IMR-90 (cell line): ENCODE measurements around the gene AVPR2. TPM values are rescaled to one million over a fixed set of nuclear protein-coding genes. Genes with fewer than 3 reads are reported as not detected.

Experiments used
- ATAC-seq: fragments of 200-7000 bp; cut with Tn5 transposase; 2 replicates; pipeline ENCODE4 v1.9.1; 2020; ENCODE audit warnings: low read depth, mild to moderate bottlenecking, moderate library complexity
- BruUV-seq: library from RNA; stranded (reverse); fragments of 400-500 nt; replicated peaks from 2 replicates; lab custom pipeline; 2021; lab: Mats Ljungman, UMichigan
- CTCF ChIA-PET: fragments of 300-600 bp; formaldehyde crosslinking; extraction: SDS; loops from one replicate; lab custom pipeline; 2021; ENCODE audit warnings: antibody characterized with exemption; lab: Yijun Ruan, JAX
- POLR2A ChIA-PET: fragments of 300-600 bp; sonication (Branson Sonifier 250); formaldehyde crosslinking; loops from one replicate; lab custom pipeline; 2022; ENCODE audit warnings: antibody characterized with exemption; ENCODE audit not compliant: unreplicated experiment; lab: Charles Lee
- DNase-seq: peaks from one replicate; pipeline ENCODE4 v3.0.0; 2013
- H2AFZ ChIP-seq: replicated peaks from 2 replicates; pipeline ENCODE3; 2013; ENCODE audit warnings: low read length, mild to moderate bottlenecking; ENCODE audit not compliant: poor library complexity
- H2AK5ac ChIP-seq: 2 replicates; pipeline ENCODE4 v1.6.1; 2013; ENCODE audit warnings: low read depth, low read length, inconsistent platforms
- H2AK9ac ChIP-seq: replicated peaks from 2 replicates; pipeline ENCODE3; 2013; ENCODE audit warnings: mild to moderate bottlenecking, low read depth, low read length, moderate library complexity; ENCODE audit not compliant: poor library complexity
- H2BK120ac ChIP-seq: 2 replicates; pipeline ENCODE4 v1.6.1; 2013; ENCODE audit warnings: low read depth, low read length, inconsistent platforms
- H2BK15ac ChIP-seq: 3 replicates; pipeline ENCODE4 v1.6.1; 2013; ENCODE audit warnings: low read depth, low read length, inconsistent platforms
- H2BK20ac ChIP-seq: 2 replicates; pipeline ENCODE4 v1.6.1; 2013; ENCODE audit warnings: low read depth, mild to moderate bottlenecking, inconsistent platforms, low read length, moderate library complexity
- H2BK5ac ChIP-seq: 2 replicates; pipeline ENCODE4 v1.6.1; 2013; ENCODE audit warnings: mild to moderate bottlenecking, low read depth, low read length, inconsistent platforms; ENCODE audit not compliant: poor library complexity, severe bottlenecking
- H3K14ac ChIP-seq: replicated peaks from 2 replicates; pipeline ENCODE4 v1.6.1; 2013; ENCODE audit warnings: low read depth, low read length, inconsistent platforms
- H3K18ac ChIP-seq: 2 replicates; pipeline ENCODE4 v1.6.1; 2013; ENCODE audit warnings: low read depth, low read length, control low read depth
- H3K23ac ChIP-seq: 2 replicates; pipeline ENCODE4 v1.6.1; 2013; ENCODE audit warnings: low read depth, low read length, inconsistent platforms
- H3K27ac ChIP-seq: 2 replicates; pipeline ENCODE4 v1.5.1; 2013; ENCODE audit warnings: mild to moderate bottlenecking, control low read depth, low read length; ENCODE audit not compliant: insufficient read depth
- H3K27me3 ChIP-seq: 2 replicates; pipeline ENCODE4 v1.6.1; 2013; ENCODE audit warnings: low read length; ENCODE audit not compliant: control insufficient read depth, insufficient read depth
- H3K36me3 ChIP-seq: 2 replicates; pipeline ENCODE4 v1.6.1; 2013; ENCODE audit warnings: low read length, mixed read lengths; ENCODE audit not compliant: control insufficient read depth, insufficient read depth
- H3K4ac ChIP-seq: 2 replicates; pipeline ENCODE4 v1.6.1; 2013; ENCODE audit warnings: low read depth, low read length, inconsistent platforms
- H3K4me1 ChIP-seq: 2 replicates; pipeline ENCODE4 v1.6.1; 2013; ENCODE audit warnings: low read length, mixed read lengths; ENCODE audit not compliant: control insufficient read depth, insufficient read depth
- H3K4me2 ChIP-seq: 2 replicates; pipeline ENCODE4 v1.6.1; 2013; ENCODE audit warnings: low read depth, mild to moderate bottlenecking, control low read depth, low read length, moderate library complexity
- H3K4me3 ChIP-seq: 2 replicates; pipeline ENCODE4 v1.5.1; 2013; ENCODE audit warnings: low read depth, mild to moderate bottlenecking, control low read depth, low read length, moderate library complexity; ENCODE audit not compliant: insufficient read depth
- H3K56ac ChIP-seq: 2 replicates; pipeline ENCODE4 v1.6.1; 2013; ENCODE audit warnings: low read length, inconsistent platforms; ENCODE audit not compliant: insufficient read depth; ENCODE audit errors: extremely low read depth
- H3K79me1 ChIP-seq, 2 experiments: 2 replicates each; pipeline ENCODE4 v1.6.1; 2013; ENCODE audit warnings: low read length in 2 of 2, inconsistent platforms in 1 of 2, low read depth in 1 of 2
- H3K9ac ChIP-seq: 2 replicates; pipeline ENCODE4 v1.6.1; 2013; ENCODE audit warnings: low read depth, low read length, control low read depth
- H3K9me1 ChIP-seq: 2 replicates; pipeline ENCODE4 v1.6.1; 2013; ENCODE audit warnings: low read length, inconsistent platforms; ENCODE audit not compliant: insufficient read depth
- H3K9me3 ChIP-seq: 2 replicates; pipeline ENCODE4 v1.6.1; 2013; ENCODE audit warnings: low read length; ENCODE audit not compliant: control insufficient read depth, insufficient read depth
- H4K20me1 ChIP-seq: 2 replicates; pipeline ENCODE4 v1.6.1; 2013; ENCODE audit warnings: low read length, inconsistent platforms; ENCODE audit not compliant: insufficient read depth
- H4K5ac ChIP-seq: 2 replicates; pipeline ENCODE4 v1.6.1; 2013; ENCODE audit warnings: mild to moderate bottlenecking, low read depth, low read length, control low read depth
- H4K8ac ChIP-seq, 2 experiments: 2 replicates each; pipeline ENCODE4 v1.6.1; 2013; ENCODE audit warnings: low read depth in 2 of 2, low read length in 2 of 2, control low read depth in 1 of 2, inconsistent platforms in 1 of 2
- H4K91ac ChIP-seq: 2 replicates; pipeline ENCODE4 v1.6.1; 2013; ENCODE audit warnings: low read depth, low read length, inconsistent platforms; ENCODE audit not compliant: insufficient read depth
- BHLHE40 ChIP-seq: fragments of 150-350 bp; IDR thresholded peaks from 2 replicates; pipeline ENCODE4 v1.6.1; 2016; ENCODE audit warnings: mild to moderate bottlenecking, low read depth, low read length
- CTCF ChIP-seq: conservative IDR thresholded peaks from 2 replicates; pipeline ENCODE4 v1.5.1; 2012; ENCODE audit warnings: mild to moderate bottlenecking, low read depth, low read length, improper control_type of control experiment
- MXI1 ChIP-seq: IDR thresholded peaks from 2 replicates; pipeline ENCODE4 v1.6.1; 2012; ENCODE audit warnings: low read depth, mild to moderate bottlenecking, low read length, moderate library complexity, borderline replicate concordance
- RAD21 ChIP-seq: IDR thresholded peaks from 2 replicates; pipeline ENCODE4 v1.6.1; 2012; ENCODE audit warnings: low read length, improper control_type of control experiment
- RFX5 ChIP-seq: IDR thresholded peaks from 2 replicates; pipeline ENCODE4 v1.8.0; 2012; ENCODE audit warnings: low read depth, mild to moderate bottlenecking, low read length, moderate library complexity
- WGBS, 2 experiments: methylation state at CpG; one replicate each; pipeline versions ENCODE4 v1.1.5 to v1.1.7; 2013; ENCODE audit warnings: missing lambda C conversion rate in 2 of 2; ENCODE audit not compliant: insufficient read length in 1 of 2; ENCODE audit errors: extremely low coverage in 2 of 2; 5-methylcytosine and 5-hydroxymethylcytosine counted together
- dilution Hi-C: fragments of 300-500 bp; cut with HindIII; formaldehyde crosslinking; loops from one replicate; pipeline ENCODE4 v1.14.3; 2018; ENCODE audit warnings: low sequenced_read_pairs; ENCODE audit not compliant: unreplicated experiment
- in situ Hi-C: fragments of 300-500 bp; cut with MboI; formaldehyde crosslinking; loops from 3 replicates; pipeline ENCODE4 v1.14.3; 2019; ENCODE audit warnings: low sequenced_read_pairs, inconsistent platforms, mixed read lengths
- intact Hi-C: fragments of 100-400 bp; cut with micrococcal nuclease; formaldehyde crosslinking; loops from 2 replicates; pipeline ENCODE4 v1.10.0; 2022
- polyA plus RNA-seq, 3 experiments: library from polyadenylated mRNA; depleted of rRNA; stranded (reverse); fragments of >200 nt; gene quantifications; 2 replicates each; pipeline ENCODE4 v1.2.3, GENCODE V29; 2012; ENCODE audit warnings: low replicate concordance in 1 of 3
- total RNA-seq: library from RNA; depleted of rRNA; stranded (reverse); fragments of >200 nt; gene quantifications from 2 replicates; pipeline ENCODE4 v1.2.3, GENCODE V29; 2012

AVPR2 gene
- total and polyA plus RNA-seq, 2 of the 4 experiments (the other 2 are of a cell fraction), result not detected

GRCh38 chrX:153924149-153924861 lies 19.8 kb downstream of the AVPR2 start:
- no peak overlapping the region for H3K4me3 ChIP-seq
- no peak overlapping the region for H3K56ac ChIP-seq
- peak overlapping the region; percentile 13 for H2AFZ ChIP-seq
- ATAC-seq (no peak), DNase-seq (peak; percentile 44)
- H3K9ac ChIP-seq, result no peak overlapping the region
- no peak overlapping the region for H2BK120ac ChIP-seq
- peaks cover 0 to 7% of the 10 kb centered on the region in 2 experiments; a peak in 2 of 4 replicates for H3K79me1 ChIP-seq
- H3K4me1 ChIP-seq, result peaks cover 2% of the 10 kb centered on the region
- H2AK5ac ChIP-seq, result no peak overlapping the region
- H2BK5ac ChIP-seq, result no peak overlapping the region
- POLR2A ChIA-PET, result no interaction called here
- no peak overlapping the region for H3K23ac ChIP-seq
- no peak overlapping the region for H2BK15ac ChIP-seq
- no peaks in the 10 kb centered on the region for H3K9me3 ChIP-seq
- H4K8ac ChIP-seq, result no peak overlapping the region
- no peak overlapping the region for H3K4me2 ChIP-seq
- TF ChIP-seq CTCF (0 out of 2 replicates have a peak, but pooled peaks have one; percentile 25), RFX5 (no peak), RAD21 (peak; percentile 27), BHLHE40 (no peak), MXI1 (no peak)
- H3K36me3 ChIP-seq, result peaks cover 1% of the 10 kb centered on the region; the same call in 1 of the 2 replicates
- H3K9me1 ChIP-seq, result no peaks in the 10 kb centered on the region; the same call in 1 of the 2 replicates
- intact Hi-C loops, result no loop called here
- H3K14ac ChIP-seq, result no peak overlapping the region
- in situ Hi-C loops, result loop anchor here (25.0 kb wide), 1 partner anchor 962 kb away; no protein-coding TSS in a partner anchor
- peaks cover 3% of the 10 kb centered on the region; the same call in 1 of the 2 replicates for H3K27me3 ChIP-seq
- H2BK20ac ChIP-seq, result no peak overlapping the region
- BruUV-seq, result no TSS peak
- dilution Hi-C loops, result no loop called here
- no peak overlapping the region for H3K27ac ChIP-seq
- no peak overlapping the region for H3K18ac ChIP-seq
- H4K5ac ChIP-seq, result no peak overlapping the region
- H4K91ac ChIP-seq, result no peak overlapping the region
- H2AK9ac ChIP-seq, result no peak overlapping the region
- no peak overlapping the region for H3K4ac ChIP-seq
- 17% methylated on average over 1 of the region's 14 CpGs; no CpG with 5 or more reads in 1 of the 2 experiments for WGBS, 2 experiments
- CTCF ChIA-PET, result interaction anchor here (0.7 kb wide), 1 partner anchor 130 kb away, joined by 3 read pairs; the partner anchor contains the start of genes IDH3G and SSR4
- no peaks in the 10 kb centered on the region; the same call in none of the 2 replicates for H4K20me1 ChIP-seq
